NCI-H510A (cell line): ENCODE results near the gene PDRG1.
"Not testable (repeated sequence)": the region's sequence is repeated elsewhere in the genome, so short reads cannot be mapped to it uniquely, and the experiment has no call there.

ENCODE experiments used
- DNase-seq: peaks from one replicate; lab custom pipeline; 2025; lab: John Stamatoyannopoulos, UW

PDRG1 gene

GRCh38 chr20:31926493-31926892 lies 25.4 kb downstream of the PDRG1 start:
- no peak for DNase-seq

GRCh38 chr20:31925631-31926030 lies 26.2 kb downstream of the PDRG1 start:
- DNase-seq, result no peak

GRCh38 chr20:31924561-31924960 lies 27.3 kb downstream of the PDRG1 start:
- DNase-seq, result no peak

- DNase-seq, result no peak
These were observed 28.2 kb downstream of the PDRG1 start for GRCh38 chr20:31923388-31924331.

GRCh38 chr20:31922588-31922987 lies 29.3 kb downstream of the PDRG1 start:
- DNase-seq, result no peak

GRCh38 chr20:31922181-31922580 lies 29.7 kb downstream of the PDRG1 start:
- DNase-seq, result no peak

GRCh38 chr20:31921480-31921879 lies 30.4 kb downstream of the PDRG1 start:
- not testable (repeated sequence) for DNase-seq

- DNase-seq, result no peak
These were observed 31.5 kb downstream of the PDRG1 start for GRCh38 chr20:31920275-31920855.

- DNase-seq, result no peak
These were observed 32.3 kb downstream of the PDRG1 start for GRCh38 chr20:31919410-31920155.

GRCh38 chr20:31918466-31919105 lies 33.3 kb downstream of the PDRG1 start:
- DNase-seq, result no peak

GRCh38 chr20:31917962-31918412 lies 33.9 kb downstream of the PDRG1 start:
- not testable (repeated sequence) for DNase-seq

GRCh38 chr20:31916708-31917107 lies 35.1 kb downstream of the PDRG1 start:
- DNase-seq, result no peak

- DNase-seq, result no peak
These were observed 36.2 kb downstream of the PDRG1 start for GRCh38 chr20:31915491-31916280.

GRCh38 chr20:31914170-31914569 lies 37.7 kb downstream of the PDRG1 start:
- DNase-seq, result no peak

GRCh38 chr20:31913431-31914157 lies 38.3 kb downstream of the PDRG1 start:
- no peak for DNase-seq

GRCh38 chr20:31910071-31910803 lies 41.6 kb downstream of the PDRG1 start:
- DNase-seq, result no peak

GRCh38 chr20:31909253-31910070 lies 42.4 kb downstream of the PDRG1 start:
- no peak for DNase-seq

GRCh38 chr20:31908424-31908823 lies 43.4 kb downstream of the PDRG1 start:
- DNase-seq, result no peak

GRCh38 chr20:31908016-31908415 lies 43.8 kb downstream of the PDRG1 start:
- no peak for DNase-seq
